H1 (cell line): Measurements from ENCODE around the gene CCT5. TPM values are rescaled to one million over a fixed set of nuclear protein-coding genes. Genes with fewer than 3 reads are reported as not detected.

ENCODE experiments used
- CTCF ChIA-PET: fragments of 300-600 bp; sonication (Branson Sonifier 250); formaldehyde crosslinking; loops from one replicate; lab custom pipeline; 2021; ENCODE audit not compliant: partially characterized antibody; lab: Charles Lee
- POLR2A ChIA-PET: fragments of 300-600 bp; sonication (Branson Sonifier 250); formaldehyde crosslinking; loops from one replicate; lab custom pipeline; 2021; ENCODE audit warnings: inconsistent platforms; ENCODE audit not compliant: partially characterized antibody; lab: Charles Lee
- DNase-seq, 2 experiments: peaks; one replicate each; pipeline versions ENCODE4 v3.0.0 to v3.0.0-alpha.2; 2010 to 2022; ENCODE audit warnings: low spot score in 2 of 2, low read depth in 1 of 2, mixed read lengths in 1 of 2
- FAIRE-seq: peaks from 2 replicates; lab custom pipeline; 2011; peaks lifted over from hg19 to GRCh38; lab: Jason Lieb, UNC
- H2AFZ ChIP-seq: 2 replicates; pipeline ENCODE4 v1.8.1; 2012; ENCODE audit warnings: low read length, inconsistent platforms
- H2AK5ac ChIP-seq: 2 replicates; pipeline ENCODE4 v1.6.1; 2013; ENCODE audit warnings: low read depth, low read length
- H2BK120ac ChIP-seq: replicated peaks from 2 replicates; pipeline ENCODE3; 2013; ENCODE audit warnings: low read depth, low read length, inconsistent platforms
- H2BK12ac ChIP-seq: 2 replicates; pipeline ENCODE4 v1.6.1; 2013; ENCODE audit warnings: low read depth, low read length
- H2BK15ac ChIP-seq: 2 replicates; pipeline ENCODE4 v1.6.1; 2013; ENCODE audit warnings: low read length
- H2BK20ac ChIP-seq: 2 replicates; pipeline ENCODE4 v1.6.1; 2013; ENCODE audit warnings: low read length
- H2BK5ac ChIP-seq: 2 replicates; pipeline ENCODE4 v1.6.1; 2013; ENCODE audit warnings: low read depth, low read length
- H3K14ac ChIP-seq: 2 replicates; pipeline ENCODE4 v1.6.1; 2013; ENCODE audit warnings: inconsistent platforms; ENCODE audit not compliant: insufficient read length
- H3K18ac ChIP-seq: 2 replicates; pipeline ENCODE4 v1.6.1; 2013; ENCODE audit warnings: low read length; ENCODE audit errors: extremely low read depth
- H3K23ac ChIP-seq: 2 replicates; pipeline ENCODE4 v1.6.1; 2013; ENCODE audit warnings: inconsistent platforms; ENCODE audit not compliant: insufficient read length
- H3K23me2 ChIP-seq: 2 replicates; pipeline ENCODE4 v1.6.1; 2013; ENCODE audit warnings: low read depth, low read length
- H3K27ac ChIP-seq: 2 replicates; pipeline ENCODE4 v1.6.1; 2011; ENCODE audit warnings: low read depth, low read length, inconsistent platforms
- H3K27me3 ChIP-seq, 4 experiments: replicated peaks in 1 of 4; 1 replicate in 1 of 4; 2 replicates in 3 of 4; pipeline versions ENCODE4 v1.6.1 to v1.8.1; 2011 to 2013; ENCODE audit warnings: low read length in 3 of 4, mild to moderate bottlenecking in 3 of 4, inconsistent platforms in 2 of 4, mixed read lengths in 2 of 4, moderate library complexity in 1 of 4; ENCODE audit not compliant: control insufficient read depth in 3 of 4, insufficient read depth in 3 of 4; ENCODE audit errors: extremely low read depth in 1 of 4
- H3K36me3 ChIP-seq, 4 experiments: 2 replicates each; pipeline versions ENCODE4 v1.6.1 to v1.8.1; 2011 to 2013; ENCODE audit warnings: mild to moderate bottlenecking in 4 of 4, low read length in 3 of 4, moderate library complexity in 2 of 4, control low read depth in 1 of 4, inconsistent platforms in 1 of 4; ENCODE audit not compliant: insufficient read depth in 4 of 4, control insufficient read depth in 2 of 4
- H3K4ac ChIP-seq: replicated peaks from 2 replicates; pipeline ENCODE3; 2013; ENCODE audit warnings: low read length, low read depth, mixed read lengths, inconsistent platforms; ENCODE audit not compliant: insufficient read length
- H3K4me1 ChIP-seq, 4 experiments: replicated peaks in 1 of 4; 1 replicate in 1 of 4; 2 replicates in 3 of 4; pipeline versions ENCODE4 v1.6.1 to v1.8.1; 2011 to 2013; ENCODE audit warnings: low read length in 3 of 4, inconsistent platforms in 2 of 4, mixed read lengths in 1 of 4; ENCODE audit not compliant: insufficient read depth in 4 of 4, control insufficient read depth in 3 of 4
- H3K4me2 ChIP-seq, 2 experiments: 2 replicates each; pipeline versions ENCODE4 v1.6.1 to v1.8.1; 2011 to 2013; ENCODE audit warnings: low read depth in 2 of 2, low read length in 2 of 2, control low read depth in 1 of 2, inconsistent platforms in 1 of 2, mild to moderate bottlenecking in 1 of 2; ENCODE audit not compliant: insufficient read depth in 1 of 2
- H3K4me3 ChIP-seq, 4 experiments: fragments of 200-600, 300-600 bp in 1 of 4; sonication (generic), shearing (Covaris generic), sonication (Bioruptor Twin) in 1 of 4; 2 replicates each; pipeline versions ENCODE4 v1.5.1 to v1.8.1; 2011 to 2016; ENCODE audit warnings: low read length in 4 of 4, low read depth in 3 of 4, control low read depth in 2 of 4, inconsistent platforms in 2 of 4, mild to moderate bottlenecking in 2 of 4, mixed read lengths in 1 of 4, moderate library complexity in 1 of 4; ENCODE audit not compliant: insufficient read depth in 2 of 4; ENCODE audit errors: extremely low read depth in 1 of 4
- H3K56ac ChIP-seq: replicated peaks from 2 replicates; pipeline ENCODE3; 2013; ENCODE audit warnings: low read depth, mild to moderate bottlenecking, mixed read lengths, low read length, inconsistent platforms; ENCODE audit not compliant: insufficient read length
- H3K79me1 ChIP-seq: 2 replicates; pipeline ENCODE4 v1.6.1; 2013; ENCODE audit warnings: low read depth, low read length, control low read depth
- H3K79me2 ChIP-seq, 2 experiments: 2 replicates each; pipeline versions ENCODE4 v1.6.1 to v1.8.1; 2012 to 2013; ENCODE audit warnings: low read length in 2 of 2, mild to moderate bottlenecking in 2 of 2, inconsistent platforms in 1 of 2; ENCODE audit not compliant: insufficient read depth in 2 of 2, control insufficient read depth in 1 of 2
- H3K9ac ChIP-seq, 4 experiments: replicated peaks in 1 of 4; 1 replicate in 1 of 4; 2 replicates in 3 of 4; pipeline versions ENCODE4 v1.6.1 to v1.8.1; 2011 to 2013; ENCODE audit warnings: low read depth in 3 of 4, low read length in 3 of 4, control low read depth in 2 of 4, mild to moderate bottlenecking in 2 of 4, moderate library complexity in 2 of 4, inconsistent platforms in 1 of 4; ENCODE audit errors: extremely low read depth in 1 of 4
- H3K9me3 ChIP-seq, 2 experiments: 2 replicates each; pipeline versions ENCODE4 v1.6.1 to v1.8.1; 2012 to 2013; ENCODE audit warnings: mild to moderate bottlenecking in 2 of 2, moderate library complexity in 2 of 2, control low read depth in 1 of 2, inconsistent platforms in 1 of 2, low read depth in 1 of 2, low read length in 1 of 2, mixed read lengths in 1 of 2; ENCODE audit not compliant: insufficient read depth in 2 of 2
- H4K20me1 ChIP-seq, 2 experiments: replicated peaks in 1 of 2; 2 replicates each; pipeline versions ENCODE3 to v1.8.1; 2011 to 2013; ENCODE audit warnings: inconsistent platforms in 2 of 2, low read length in 2 of 2, mild to moderate bottlenecking in 1 of 2; ENCODE audit not compliant: insufficient read depth in 2 of 2, control insufficient read depth in 1 of 2
- H4K5ac ChIP-seq: 2 replicates; pipeline ENCODE4 v1.6.1; 2013; ENCODE audit warnings: low read length, low read depth, mixed read lengths, inconsistent platforms; ENCODE audit not compliant: insufficient read length
- H4K8ac ChIP-seq: 2 replicates; pipeline ENCODE4 v1.8.0; 2013; ENCODE audit warnings: mild to moderate bottlenecking, moderate library complexity, low read length, inconsistent platforms; ENCODE audit not compliant: insufficient read depth; ENCODE audit errors: extremely low read depth
- H4K91ac ChIP-seq: replicated peaks from 2 replicates; pipeline ENCODE3; 2013; ENCODE audit warnings: low read length, mixed read lengths, inconsistent platforms; ENCODE audit not compliant: insufficient read length
- CBX5 ChIP-seq: fragments of 300-800, 300-1000 bp; sonication (generic); IDR thresholded peaks from 2 replicates; pipeline ENCODE4 v1.7.1; 2016; ENCODE audit warnings: antibody characterized with exemption, low read length, low read depth
- CHD1 ChIP-seq: IDR thresholded peaks from 2 replicates; pipeline ENCODE4 v1.6.1; 2012; ENCODE audit warnings: low read depth, low read length, improper control_type of control experiment
- CREB1 ChIP-seq: IDR thresholded peaks from 2 replicates; pipeline ENCODE4 v1.6.1; 2012; ENCODE audit warnings: inconsistent platforms
- EZH2 ChIP-seq: fragments of 200-600 bp; sonication (generic); IDR thresholded peaks from 2 replicates; pipeline ENCODE4 v1.7.1; 2012; ENCODE audit warnings: low read depth, mild to moderate bottlenecking, moderate library complexity, low read length, inconsistent platforms; ENCODE audit not compliant: severe bottlenecking
- GTF2F1 ChIP-seq: IDR thresholded peaks from 2 replicates; pipeline ENCODE4 v1.6.1; 2012; ENCODE audit warnings: low read depth, low read length, improper control_type of control experiment, borderline replicate concordance
- KDM4A ChIP-seq: IDR thresholded peaks from one replicate; pipeline ENCODE4 v1.7.1; 2012; ENCODE audit warnings: low read depth, mild to moderate bottlenecking, moderate library complexity, low read length, inconsistent platforms; ENCODE audit not compliant: severe bottlenecking
- KDM5A ChIP-seq: fragments of 200-600 bp; IDR thresholded peaks from 2 replicates; pipeline ENCODE4 v1.7.1; 2012; ENCODE audit warnings: mild to moderate bottlenecking, low read length, inconsistent platforms, mixed read lengths
- POLR2AphosphoS5 ChIP-seq: IDR thresholded peaks from 2 replicates; pipeline ENCODE4 v1.6.1; 2011; ENCODE audit warnings: low read depth, low read length
- RFX5 ChIP-seq: IDR thresholded peaks from 2 replicates; pipeline ENCODE4 v1.6.1; 2011; ENCODE audit warnings: low read depth, low read length, improper control_type of control experiment, borderline replicate concordance
- SIRT6 ChIP-seq: IDR thresholded peaks from one replicate; pipeline ENCODE4 v1.7.1; 2012; ENCODE audit warnings: low read length, inconsistent platforms
- TBP ChIP-seq: IDR thresholded peaks from 2 replicates; pipeline ENCODE4 v1.6.1; 2011; ENCODE audit warnings: low read depth, low read length, improper control_type of control experiment
- YY1 ChIP-seq: IDR thresholded peaks from 2 replicates; pipeline ENCODE4 v1.6.1; 2011; ENCODE audit warnings: low read depth, mild to moderate bottlenecking, low read length
- WGBS, 2 experiments: shearing (Covaris generic) in 1 of 2; methylation state at CpG; one replicate each; pipeline versions ENCODE4 v1.1.6 to v1.1.7; 2013 to 2015; ENCODE audit warnings: low lambda C conversion rate in 2 of 2, mixed read lengths in 2 of 2, inconsistent platforms in 1 of 2, low coverage in 1 of 2, missing lambda C conversion rate in 1 of 2; ENCODE audit not compliant: insufficient replicate concordance in 2 of 2, insufficient coverage in 1 of 2, insufficient read length in 1 of 2; ENCODE audit errors: extremely low coverage in 1 of 2, missing lambda C conversion rate in 1 of 2; 5-methylcytosine and 5-hydroxymethylcytosine counted together
- polyA plus RNA-seq, 7 experiments: library from polyadenylated mRNA; depleted of rRNA in 3 of 7; stranded (reverse) in 5 of 7; unstranded in 2 of 7; fragments of >200 nt in 5 of 7; fragments of 200-250 nt in 2 of 7; gene quantifications; 1 replicate in 5 of 7; 2 replicates in 1 of 7; 4 replicates in 1 of 7; pipeline versions ENCODE4 v1.2.1 to v1.2.3, GENCODE V29; 2011 to 2013; ENCODE audit warnings: missing spikeins in 2 of 7, mixed read lengths in 2 of 7
- total RNA-seq: library from RNA; stranded (reverse); fragmentation: NEBNext Ultra II Directional; extraction: Animal tissue kit (Norgen Biotek cat#: 25700); gene quantifications from 2 replicates; pipeline ENCODE4 v1.2.1, GENCODE V29; 2021
- TF ChIP-seq, protein P1 (sequence below): IDR thresholded peaks from 2 replicates; pipeline ENCODE4 v1.6.1; 2012; ENCODE audit warnings: inconsistent platforms
- TF ChIP-seq, protein P2 (sequence below): IDR thresholded peaks from 2 replicates; pipeline ENCODE4 v1.6.1; 2012; ENCODE audit warnings: low read length, inconsistent platforms

Gene CCT5
- total and polyA plus RNA-seq, 2 of the 8 experiments (the other 6 are each of a cell fraction or from before 2014, with no cell fraction given) = 425 to 549 TPM

DNA sequence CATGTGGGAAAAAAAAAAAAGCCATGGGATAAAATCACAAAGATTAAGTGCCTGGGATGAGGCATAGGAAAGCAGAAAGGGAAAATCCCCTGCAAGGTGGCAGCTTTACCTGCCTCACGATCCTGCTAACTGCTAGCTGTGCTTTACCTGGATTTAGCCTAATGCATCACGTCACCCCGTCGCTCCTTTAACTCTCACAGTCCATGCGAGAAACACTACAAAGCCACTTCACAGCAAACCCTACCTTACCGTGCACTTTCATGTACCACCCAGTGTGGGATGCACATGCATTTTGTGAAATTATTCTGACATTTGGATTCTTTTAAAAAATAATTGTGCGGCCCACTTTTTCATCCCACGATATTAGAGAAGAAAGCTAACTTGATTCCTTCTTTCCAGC lies 31.4 kb upstream of the CCT5 start:
- FAIRE-seq = no peak
- no peak for DNase-seq
- Histone ChIP-seq H2BK12ac (no peak overlapping the region), H2BK5ac (no peak overlapping the region), H3K56ac (no peak overlapping the region), H3K9ac (no peak overlapping the region), H4K20me1 (peaks cover 0 to 2% of the 10 kb centered on the region in 2 experiments), H3K9me3 (no peaks in the 10 kb centered on the region), H3K4me2 (no peak overlapping the region), H3K4me1 (no peaks in the 10 kb centered on the region), H2BK120ac (no peak overlapping the region), H3K4ac (peak overlapping the region; percentile 44), H4K91ac (no peak overlapping the region), H2BK20ac (no peak overlapping the region), H3K23ac (no peak overlapping the region), H3K79me2 (no peaks in the 10 kb centered on the region), H3K27ac (no peak overlapping the region), H3K79me1 (no peaks in the 10 kb centered on the region), H3K36me3 (no peaks in the 10 kb centered on the region), H3K18ac (no peak overlapping the region), H3K23me2 (no peaks in the 10 kb centered on the region), H2AK5ac (no peak overlapping the region), H3K4me3 (no peak overlapping the region), H3K27me3 (no peaks in the 10 kb centered on the region), H4K8ac (no peak overlapping the region), H2BK15ac (no peak overlapping the region), H3K14ac (no peak overlapping the region), H4K5ac (no peak overlapping the region), H2AFZ (no peak overlapping the region)
- POLR2A ChIA-PET = interaction anchor here (0.8 to 1.6 kb wide), 2 partner anchors 17 to 32 kb away, joined by 3 to 6 read pairs; partner anchors contain the start of genes ATPSCKMT and CCT5
- WGBS, 2 experiments = 86% methylated on average over 8 of the region's 8 CpGs; no CpG with 5 or more reads in 1 of the 2 experiments
- CTCF ChIA-PET = interaction anchor here (0.9 to 2.5 kb wide), 3 partner anchors 14 to 32 kb away, joined by 3 to 8 read pairs (median 4); no protein-coding TSS in a partner anchor
- TF ChIP-seq YY1 (no peak), SIRT6 (no peak), KDM5A (no peak), POLR2AphosphoS5 (no peak), EZH2 (no peak), KDM4A (no peak), CBX5 (no peak), GTF2F1 (no peak), CHD1 (no peak), TBP (no peak), CREB1 (no peak), RFX5 (no peak)
- TF ChIP-seq, protein P1, sequence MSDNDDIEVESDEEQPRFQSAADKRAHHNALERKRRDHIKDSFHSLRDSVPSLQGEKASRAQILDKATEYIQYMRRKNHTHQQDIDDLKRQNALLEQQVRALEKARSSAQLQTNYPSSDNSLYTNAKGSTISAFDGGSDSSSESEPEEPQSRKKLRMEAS = no peak
- TF ChIP-seq, protein P2, sequence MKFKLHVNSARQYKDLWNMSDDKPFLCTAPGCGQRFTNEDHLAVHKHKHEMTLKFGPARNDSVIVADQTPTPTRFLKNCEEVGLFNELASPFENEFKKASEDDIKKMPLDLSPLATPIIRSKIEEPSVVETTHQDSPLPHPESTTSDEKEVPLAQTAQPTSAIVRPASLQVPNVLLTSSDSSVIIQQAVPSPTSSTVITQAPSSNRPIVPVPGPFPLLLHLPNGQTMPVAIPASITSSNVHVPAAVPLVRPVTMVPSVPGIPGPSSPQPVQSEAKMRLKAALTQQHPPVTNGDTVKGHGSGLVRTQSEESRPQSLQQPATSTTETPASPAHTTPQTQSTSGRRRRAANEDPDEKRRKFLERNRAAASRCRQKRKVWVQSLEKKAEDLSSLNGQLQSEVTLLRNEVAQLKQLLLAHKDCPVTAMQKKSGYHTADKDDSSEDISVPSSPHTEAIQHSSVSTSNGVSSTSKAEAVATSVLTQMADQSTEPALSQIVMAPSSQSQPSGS = no peak
